Activated naive CD4-positive, alpha-beta T cell treated with anti-CD3 and anti-CD28 coated beads for 36 hours (primary cell): Measurements from ENCODE around the gene CACNG7. TPM values are rescaled to one million over a fixed set of nuclear protein-coding genes. Genes with fewer than 3 reads are reported as not detected.

Experiments
- CTCF ChIA-PET: fragments of 350-600 bp; sonication (Branson Sonifier 250); formaldehyde crosslinking; loops from one replicate; lab custom pipeline; 2021; ENCODE audit warnings: antibody characterized with exemption; lab: Charles Lee
- DNase-seq: peaks from one replicate; pipeline ENCODE4 v3.0.0-alpha.2; 2020
- H3K27ac Mint-ChIP-seq: one replicate; pipeline ENCODE4 v1.8.0; 2021; ENCODE audit warnings: mild to moderate bottlenecking, mixed read lengths
- H3K27me3 Mint-ChIP-seq: one replicate; pipeline ENCODE4 v1.8.0; 2021; ENCODE audit warnings: low read depth, mixed read lengths
- H3K36me3 Mint-ChIP-seq: one replicate; pipeline ENCODE4 v1.8.0; 2021; ENCODE audit warnings: low read depth, mixed read lengths
- H3K4me1 Mint-ChIP-seq: one replicate; pipeline ENCODE4 v1.8.0; 2021; ENCODE audit warnings: low read depth, mixed read lengths
- H3K4me3 Mint-ChIP-seq: one replicate; pipeline ENCODE4 v1.8.0; 2021; ENCODE audit warnings: mild to moderate bottlenecking, moderate library complexity, mixed read lengths
- H3K9me3 Mint-ChIP-seq: one replicate; pipeline ENCODE4 v1.8.0; 2021; ENCODE audit warnings: mixed read lengths
- intact Hi-C: fragments of 100-400 bp; cut with micrococcal nuclease; formaldehyde crosslinking; loops from one replicate; pipeline ENCODE4 v1.15.1; 2023
- total RNA-seq, 2 experiments: library from RNA; stranded (reverse); gene quantifications; one replicate each; pipeline ENCODE4 v1.2.3, GENCODE V29; 2021

The CACNG7 gene
- total RNA-seq, 2 experiments from 2014 or later: not detected

DNA sequence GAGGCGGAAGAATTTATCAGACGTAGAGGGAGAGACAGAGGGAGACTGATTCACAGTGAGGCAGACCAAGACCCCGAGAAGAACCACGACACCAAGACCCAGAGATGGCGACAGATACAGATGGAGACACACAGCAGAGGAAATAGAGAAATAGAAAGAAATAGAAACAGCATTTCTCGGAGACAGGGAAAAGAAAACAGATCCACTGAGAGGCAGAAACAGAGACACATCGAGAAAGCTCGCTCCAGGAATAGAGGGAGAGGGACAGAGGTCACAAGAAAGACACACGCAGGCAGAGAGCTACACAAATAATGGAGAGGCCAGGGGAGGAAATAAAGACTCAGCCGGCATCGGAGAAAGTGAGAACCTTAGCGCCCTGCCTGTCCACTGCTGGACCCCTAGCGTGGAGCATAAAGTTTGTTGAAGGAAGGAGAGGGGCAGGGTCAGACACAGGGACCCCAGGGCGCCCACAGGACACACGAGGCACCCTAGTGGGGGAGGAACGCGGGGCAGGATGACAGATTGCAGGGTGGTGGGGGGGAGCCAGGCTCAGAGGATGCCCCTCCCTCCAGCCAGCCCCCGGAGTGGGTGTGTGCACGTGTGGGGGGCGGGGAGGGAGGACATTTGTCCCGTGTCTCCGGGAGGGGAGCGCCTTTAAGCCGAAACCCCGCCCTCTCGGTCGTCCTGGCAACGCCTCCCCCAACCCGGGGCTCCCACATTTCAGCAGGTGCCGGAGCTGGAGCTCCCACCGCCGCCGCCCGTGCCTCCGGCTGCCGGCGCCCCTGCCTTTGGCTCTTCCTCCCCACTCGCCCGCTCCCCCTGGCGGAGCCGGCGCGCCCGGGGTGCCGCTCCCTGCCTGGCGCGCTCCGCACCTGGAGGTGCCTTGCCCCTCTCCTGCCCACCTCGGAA lies 27.3 kb upstream of the CACNG7 start, which contains the start of gene PRKCG:
PRKCG (plus strand) TSS at position 716 of the 909 bp plus-strand sequence. CDS start 298 bp downstream, outside the sequence.
- DNase-seq: peak; percentile 58
- Mint-ChIP-seq H3K4me3 (no peak within 1 kb of the TSS), H3K4me1 (peaks cover 28% of the 10 kb centered on the region), H3K27me3 (peaks cover 17% of the 10 kb centered on the region), H3K9me3 (no peaks in the 10 kb centered on the region), H3K27ac (no peak within 1 kb of the TSS), H3K36me3 (no peaks in the 10 kb centered on the region)
- intact Hi-C loops: loop anchor here (1.0 to 5.0 kb wide), 4 partner anchors 15 to 684 kb away; partner anchors contain the start of gene MYADM
- CTCF ChIA-PET: interaction anchor here (0.6 to 1.6 kb wide), 5 partner anchors 11 to 142 kb away, joined by 3 to 10 read pairs (median 3); partner anchors contain the start of gene MYADM

GRCh38 chr19:53882391-53883050 lies 26.6 kb upstream of the CACNG7 start:
- peaks cover 20% of the 10 kb centered on the region for H3K4me1 Mint-ChIP-seq
- intact Hi-C loops: loop anchor here (1.0 to 5.0 kb wide), 3 partner anchors 30 to 685 kb away; no protein-coding TSS in a partner anchor
- no peaks in the 10 kb centered on the region for H3K36me3 Mint-ChIP-seq
- H3K27ac Mint-ChIP-seq: no peak overlapping the region
- H3K27me3 Mint-ChIP-seq: peaks cover 17% of the 10 kb centered on the region
- H3K4me3 Mint-ChIP-seq: no peak overlapping the region
- H3K9me3 Mint-ChIP-seq: no peaks in the 10 kb centered on the region
- DNase-seq: no peak
- CTCF ChIA-PET: interaction anchor here (1.1 to 1.6 kb wide), 4 partner anchors 12 to 141 kb away, joined by 3 to 10 read pairs (median 3); partner anchors contain the start of gene MYADM

DNA sequence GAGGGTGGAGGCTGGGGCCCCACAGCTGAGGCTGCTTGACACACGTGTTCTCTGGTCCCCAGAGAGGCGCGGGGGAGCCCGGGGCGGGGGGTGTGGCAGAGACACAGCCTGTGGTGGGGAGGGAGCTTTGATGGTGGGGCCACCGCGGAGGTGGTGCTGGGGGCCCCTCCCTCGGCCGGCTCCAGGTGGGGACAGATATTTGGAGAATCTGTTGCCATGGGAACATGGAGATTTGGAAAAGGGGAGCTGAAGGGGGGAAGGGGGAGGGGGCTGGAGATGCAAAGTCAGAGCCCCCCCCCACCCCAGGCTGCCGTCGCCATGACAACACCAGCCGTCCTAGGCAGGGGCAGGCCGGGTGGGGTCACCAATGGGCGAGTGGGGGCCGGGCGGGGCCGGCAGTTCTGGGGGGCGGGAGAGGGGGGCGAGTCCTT lies 25.8 kb upstream of the CACNG7 start:
- no peaks in the 10 kb centered on the region for H3K9me3 Mint-ChIP-seq
- peaks cover 14% of the 10 kb centered on the region for H3K4me1 Mint-ChIP-seq
- CTCF ChIA-PET: no interaction called here
- no peak overlapping the region for H3K4me3 Mint-ChIP-seq
- intact Hi-C loops: loop anchor here (2.0 to 5.0 kb wide), 2 partner anchors 30 to 686 kb away; no protein-coding TSS in a partner anchor
- DNase-seq: no peak
- peaks cover 17% of the 10 kb centered on the region for H3K27me3 Mint-ChIP-seq
- no peaks in the 10 kb centered on the region for H3K36me3 Mint-ChIP-seq
- no peak overlapping the region for H3K27ac Mint-ChIP-seq

DNA sequence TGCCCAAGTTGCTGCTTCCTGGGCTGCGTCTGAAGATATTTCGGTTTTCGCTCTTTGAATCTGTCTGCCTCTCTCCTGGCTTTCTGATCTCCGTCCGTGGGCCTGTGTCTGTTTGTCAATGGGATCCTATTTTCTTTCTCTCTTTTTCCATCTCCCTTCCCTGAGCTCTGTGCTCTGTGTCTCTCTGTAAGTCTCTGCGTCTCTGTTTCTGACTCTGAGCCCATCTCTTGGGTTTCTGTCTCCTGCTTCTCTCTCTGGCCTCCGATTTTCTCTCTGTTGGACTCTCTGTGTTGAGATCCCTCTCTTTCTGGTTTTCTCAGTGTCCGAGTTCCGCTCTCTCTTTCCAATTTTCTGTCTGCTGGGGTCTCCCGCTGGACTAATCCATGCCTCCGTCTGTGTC lies 25.3 kb upstream of the CACNG7 start:
- CTCF ChIA-PET: interaction anchor here (1.6 kb wide), 1 partner anchor 18 kb away, joined by 6 read pairs; no protein-coding TSS in a partner anchor
- H3K27me3 Mint-ChIP-seq: peaks cover 17% of the 10 kb centered on the region
- no peak overlapping the region for H3K27ac Mint-ChIP-seq
- no peak overlapping the region for H3K4me3 Mint-ChIP-seq
- no peaks in the 10 kb centered on the region for H3K9me3 Mint-ChIP-seq
- intact Hi-C loops: loop anchor here (2.0 to 5.0 kb wide), 2 partner anchors 31 to 686 kb away; no protein-coding TSS in a partner anchor
- H3K36me3 Mint-ChIP-seq: no peaks in the 10 kb centered on the region
- no peak for DNase-seq
- H3K4me1 Mint-ChIP-seq: peaks cover 12% of the 10 kb centered on the region

DNA sequence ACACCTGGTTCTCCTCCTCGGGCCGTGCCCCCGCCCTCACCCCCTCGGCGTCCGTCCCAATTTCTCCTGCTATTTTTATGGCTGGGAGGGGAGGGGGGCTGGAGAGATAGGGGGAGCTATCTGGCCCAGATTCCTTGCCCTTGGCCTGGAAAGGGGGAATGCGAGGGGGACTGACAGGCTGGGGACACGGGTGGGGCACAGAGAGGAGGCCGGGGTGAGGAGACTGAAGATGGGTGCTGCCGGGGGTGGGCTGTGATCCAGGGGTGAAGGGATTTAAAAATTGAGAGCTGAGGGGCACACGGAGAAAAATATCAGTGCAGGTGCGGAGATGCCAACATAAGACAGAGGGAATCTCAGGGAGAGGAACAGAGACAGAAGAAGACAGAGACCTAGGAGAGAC lies 24.8 kb upstream of the CACNG7 start:
- Mint-ChIP-seq H3K9me3 (no peaks in the 10 kb centered on the region), H3K27ac (no peak overlapping the region), H3K36me3 (no peaks in the 10 kb centered on the region), H3K27me3 (peaks cover 17% of the 10 kb centered on the region), H3K4me3 (no peak overlapping the region), H3K4me1 (peaks cover 7% of the 10 kb centered on the region)
- CTCF ChIA-PET: interaction anchor here (1.6 kb wide), 1 partner anchor 18 kb away, joined by 6 read pairs; no protein-coding TSS in a partner anchor
- intact Hi-C loops: loop anchor here (5.0 kb wide), 1 partner anchor 687 kb away; no protein-coding TSS in a partner anchor
- DNase-seq: no peak

DNA sequence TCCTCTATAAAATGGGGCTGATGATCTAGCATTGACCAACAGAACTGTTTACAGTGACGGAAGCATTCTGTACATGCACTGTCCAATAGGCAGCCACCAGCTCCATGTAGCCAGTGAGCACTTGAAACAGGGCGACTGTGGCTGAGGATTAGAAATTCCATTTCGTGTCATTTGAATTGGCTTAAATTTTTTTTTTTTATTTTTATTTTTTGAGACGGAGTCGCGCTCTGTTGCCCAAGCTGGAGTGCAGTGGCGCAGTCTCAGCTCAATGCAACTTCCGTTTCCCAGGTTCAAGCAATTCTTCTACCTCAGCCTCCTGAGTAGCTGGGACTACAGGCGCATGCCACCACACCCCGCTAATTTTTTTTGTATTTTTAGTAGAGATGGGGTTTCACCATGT lies 24.0 kb upstream of the CACNG7 start:
- H3K27ac Mint-ChIP-seq: no peak overlapping the region
- CTCF ChIA-PET: interaction anchor here (1.6 kb wide), 1 partner anchor 19 kb away, joined by 6 read pairs; no protein-coding TSS in a partner anchor
- no peak for DNase-seq
- peaks cover 7% of the 10 kb centered on the region for H3K4me1 Mint-ChIP-seq
- H3K27me3 Mint-ChIP-seq: peaks cover 17% of the 10 kb centered on the region
- intact Hi-C loops: no loop called here
- no peak overlapping the region for H3K4me3 Mint-ChIP-seq
- no peaks in the 10 kb centered on the region for H3K9me3 Mint-ChIP-seq
- no peaks in the 10 kb centered on the region for H3K36me3 Mint-ChIP-seq

DNA sequence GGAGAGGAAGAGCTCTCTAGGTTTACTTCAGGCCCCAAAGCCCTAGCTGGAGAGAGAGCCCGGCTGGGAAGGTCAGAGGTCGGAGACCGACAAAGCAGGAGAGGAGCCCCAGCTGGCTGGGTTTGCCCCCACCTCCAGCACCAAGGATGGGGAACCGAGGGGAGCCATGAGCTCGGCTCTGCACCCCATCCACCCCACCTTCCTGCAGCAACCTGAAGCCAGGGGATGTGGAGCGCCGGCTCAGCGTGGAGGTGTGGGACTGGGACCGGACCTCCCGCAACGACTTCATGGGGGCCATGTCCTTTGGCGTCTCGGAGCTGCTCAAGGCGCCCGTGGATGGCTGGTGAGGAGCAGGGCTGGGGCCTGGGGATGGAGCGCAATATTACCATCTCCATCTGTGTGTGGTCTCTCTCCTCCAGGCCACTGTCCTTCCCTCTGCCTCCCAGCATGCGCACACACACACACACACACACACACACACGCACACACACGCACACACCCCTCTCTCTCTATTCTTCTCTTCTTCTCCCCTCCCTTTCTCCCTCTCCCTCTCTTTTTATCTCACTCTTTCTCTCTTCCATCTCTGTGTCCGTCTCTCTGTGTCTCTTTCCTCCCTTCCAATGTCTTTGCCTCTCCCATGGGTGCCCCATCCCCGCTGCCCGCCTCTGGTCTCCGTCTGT lies 16.6 kb upstream of the CACNG7 start:
- Mint-ChIP-seq H3K4me1 (no peaks in the 10 kb centered on the region), H3K4me3 (no peak overlapping the region), H3K27me3 (peaks cover 37% of the 10 kb centered on the region), H3K27ac (no peak overlapping the region), H3K9me3 (no peaks in the 10 kb centered on the region), H3K36me3 (no peaks in the 10 kb centered on the region)
- intact Hi-C loops: no loop called here
- CTCF ChIA-PET: no interaction called here
- DNase-seq: no peak

GRCh38 chr19:53892981-53893325 lies 16.1 kb upstream of the CACNG7 start:
- H3K4me3 Mint-ChIP-seq: no peak overlapping the region
- H3K27ac Mint-ChIP-seq: no peak overlapping the region
- no peaks in the 10 kb centered on the region for H3K4me1 Mint-ChIP-seq
- no peak for DNase-seq
- no peaks in the 10 kb centered on the region for H3K9me3 Mint-ChIP-seq
- no peaks in the 10 kb centered on the region for H3K36me3 Mint-ChIP-seq
- CTCF ChIA-PET: no interaction called here
- H3K27me3 Mint-ChIP-seq: peaks cover 41% of the 10 kb centered on the region
- intact Hi-C loops: no loop called here

DNA sequence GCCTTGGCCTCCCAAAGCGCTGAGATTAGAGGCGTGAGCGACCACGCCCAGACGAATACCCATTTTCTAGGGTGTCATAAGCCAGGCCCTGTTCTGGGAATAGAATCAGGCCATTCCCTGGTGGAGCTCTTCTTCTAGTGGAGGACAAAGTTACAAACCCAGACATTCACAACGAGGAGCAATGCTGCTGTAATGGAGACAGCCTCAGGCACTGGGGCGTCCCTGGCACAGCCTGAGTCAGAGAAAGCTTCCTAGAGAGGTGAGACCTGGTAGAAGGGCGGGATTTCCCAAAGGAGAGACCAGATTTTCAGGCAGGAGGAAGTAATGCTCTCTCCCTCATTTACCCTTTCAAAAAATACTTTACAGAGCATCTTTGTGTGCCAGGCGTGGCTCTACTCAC lies 14.4 kb upstream of the CACNG7 start:
- H3K36me3 Mint-ChIP-seq: no peaks in the 10 kb centered on the region
- H3K27ac Mint-ChIP-seq: no peak overlapping the region
- CTCF ChIA-PET: interaction anchor here (0.6 kb wide), 1 partner anchor 51 kb away, joined by 4 read pairs; no protein-coding TSS in a partner anchor
- H3K4me1 Mint-ChIP-seq: peaks cover 3% of the 10 kb centered on the region
- H3K27me3 Mint-ChIP-seq: peaks cover 53% of the 10 kb centered on the region
- no peak for DNase-seq
- H3K4me3 Mint-ChIP-seq: no peak overlapping the region
- intact Hi-C loops: no loop called here
- H3K9me3 Mint-ChIP-seq: no peaks in the 10 kb centered on the region

- DNase-seq: no peak
- intact Hi-C loops: no loop called here
- Mint-ChIP-seq H3K27me3 (peaks cover 59% of the 10 kb centered on the region), H3K4me3 (no peak overlapping the region), H3K36me3 (no peaks in the 10 kb centered on the region), H3K27ac (no peak overlapping the region), H3K4me1 (peaks cover 3% of the 10 kb centered on the region), H3K9me3 (no peaks in the 10 kb centered on the region)
- CTCF ChIA-PET: interaction anchor here (0.5 kb wide), 1 partner anchor 1391 kb away, joined by 3 read pairs; no protein-coding TSS in a partner anchor
Measured at GRCh38 chr19:53896682-53897081, 12.4 kb upstream of the CACNG7 start.

GRCh38 chr19:53897459-53897858 lies 11.6 kb upstream of the CACNG7 start:
- Mint-ChIP-seq H3K4me3 (no peak overlapping the region), H3K27me3 (peaks cover 59% of the 10 kb centered on the region), H3K9me3 (no peaks in the 10 kb centered on the region), H3K27ac (no peak overlapping the region), H3K36me3 (no peaks in the 10 kb centered on the region), H3K4me1 (peaks cover 3% of the 10 kb centered on the region)
- intact Hi-C loops: no loop called here
- no peak for DNase-seq
- CTCF ChIA-PET: no interaction called here
